Activated CD8-positive, alpha-beta memory T cell treated with anti-CD3 and anti-CD28 coated beads, Interleukin-2, amount 50 U/mL, for 24 hours (primary cell): ENCODE data around the gene GAPDHS.

Experiments used
- DNase-seq: peaks from one replicate; pipeline ENCODE4 v3.0.0-alpha.2; 2020; ENCODE audit errors: extremely low read depth

Gene GAPDHS

GRCh38 chr19:35510626-35510964 is 22.7 kb upstream of the GAPDHS start:
- no peak for DNase-seq

DNA sequence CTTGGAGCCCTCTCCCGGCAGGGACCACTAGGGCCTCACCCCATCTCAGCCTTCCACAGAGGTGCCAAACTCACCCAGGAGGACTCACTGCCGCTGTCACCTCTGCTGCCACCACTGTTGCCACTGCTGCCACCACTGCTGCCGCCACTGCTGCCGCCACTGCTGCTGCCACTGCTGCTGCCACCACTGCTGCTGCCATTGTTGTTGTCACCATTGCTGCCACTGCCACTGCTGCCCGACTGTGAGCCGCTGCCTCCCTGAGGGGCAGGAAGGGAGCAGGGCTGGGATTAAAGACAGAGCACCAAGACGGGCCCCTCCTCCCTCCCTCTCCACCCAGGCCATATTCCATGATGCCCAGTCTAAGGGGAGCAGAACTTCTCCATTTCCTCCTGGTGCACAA is 21.9 kb upstream of the GAPDHS start:
- no peak for DNase-seq

GRCh38 chr19:35512831-35513627 is 20.2 kb upstream of the GAPDHS start:
- DNase-seq, result no peak

DNA sequence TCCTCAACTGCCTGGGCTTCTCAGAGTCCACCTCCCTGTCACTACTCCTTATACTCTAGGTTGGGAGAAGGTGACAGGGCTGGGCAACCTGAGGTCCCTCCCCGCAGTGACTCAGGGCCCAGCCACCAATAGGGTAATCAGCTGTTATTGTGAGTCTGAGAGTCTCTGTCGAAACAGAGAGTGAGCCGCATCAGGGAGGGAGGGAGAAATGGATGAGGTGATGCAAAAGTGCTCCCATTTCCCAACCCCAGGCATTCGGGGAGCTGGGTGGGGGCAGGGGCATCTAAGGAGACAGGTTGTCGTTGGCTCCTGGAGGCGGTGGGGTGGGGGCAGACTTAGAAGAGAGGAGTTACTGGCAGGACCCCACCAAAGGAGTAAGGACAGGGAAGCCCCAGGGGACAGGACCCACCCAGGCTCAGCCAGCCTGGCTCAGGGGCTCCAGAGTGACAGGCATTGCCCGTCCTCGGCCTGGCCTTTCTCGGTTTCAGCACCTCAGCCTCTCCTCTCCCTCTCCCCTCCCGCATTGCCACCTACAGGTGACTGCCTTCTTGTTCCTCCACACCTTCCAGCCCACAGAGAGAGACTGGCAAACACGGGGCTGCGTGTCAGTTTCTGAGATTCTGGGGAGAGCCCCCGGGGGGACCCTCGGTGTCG is 19.5 kb upstream of the GAPDHS start, which contains the start of gene DMKN:
TSS of gene DMKN (minus strand) at position 22 of the 654 bp plus-strand sequence. CDS start 174 bp downstream, outside the sequence.
- DNase-seq, result no peak

DNA sequence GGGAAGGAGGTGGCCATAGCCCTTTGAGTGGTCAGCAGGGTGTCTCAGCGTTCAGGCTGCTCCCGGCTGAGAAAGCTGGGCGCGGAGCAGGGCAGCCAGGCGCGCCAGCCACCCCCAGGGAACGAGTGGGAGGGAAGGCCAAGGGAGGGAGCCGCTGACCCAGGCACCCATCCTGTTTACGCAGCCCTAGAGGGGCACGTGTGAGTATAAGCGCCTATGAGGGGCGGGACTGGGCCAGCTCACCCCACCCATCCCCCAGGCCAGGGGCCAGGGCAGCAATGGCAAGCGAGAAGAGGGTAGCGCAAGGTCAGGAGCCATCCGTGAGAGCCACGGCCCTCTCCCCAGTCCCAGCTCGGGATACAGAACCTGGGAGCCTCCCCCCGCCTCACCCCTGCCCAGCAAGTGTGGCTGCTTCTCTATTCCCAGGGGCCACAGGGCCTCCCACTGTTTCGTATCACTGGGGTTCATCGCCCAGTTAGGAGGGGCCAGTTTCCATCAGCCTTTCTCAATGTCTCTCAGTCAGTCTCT is 18.9 kb upstream of the GAPDHS start:
- DNase-seq, result no peak

- DNase-seq, result no peak
Observed at GRCh38 chr19:35516310-35516709, 16.9 kb upstream of the GAPDHS start.

DNA sequence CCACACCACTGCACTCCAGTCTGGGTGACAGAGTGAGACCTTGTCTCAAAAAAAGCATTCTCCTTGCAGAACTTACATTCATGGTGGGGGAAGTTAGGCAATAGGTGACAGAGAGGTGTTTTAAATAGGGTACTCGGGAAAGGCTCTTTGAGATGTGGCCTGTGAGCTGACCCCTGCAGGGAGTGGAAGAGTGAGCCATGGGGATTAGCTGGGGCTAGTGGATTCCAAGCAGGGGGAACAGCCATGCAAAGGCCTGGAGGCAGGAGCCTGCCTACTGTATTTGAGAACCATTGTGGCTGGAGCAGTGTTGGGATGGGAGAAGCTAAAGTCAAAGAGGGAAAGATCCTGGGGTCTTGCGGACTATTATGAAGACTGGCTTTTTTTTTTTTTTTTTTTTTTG is 15.9 kb upstream of the GAPDHS start:
- no peak for DNase-seq

GRCh38 chr19:35518313-35518712 is 14.9 kb upstream of the GAPDHS start:
- DNase-seq, result no peak

- no peak for DNase-seq
Observed at GRCh38 chr19:35519291-35519690, 14.0 kb upstream of the GAPDHS start.

DNA sequence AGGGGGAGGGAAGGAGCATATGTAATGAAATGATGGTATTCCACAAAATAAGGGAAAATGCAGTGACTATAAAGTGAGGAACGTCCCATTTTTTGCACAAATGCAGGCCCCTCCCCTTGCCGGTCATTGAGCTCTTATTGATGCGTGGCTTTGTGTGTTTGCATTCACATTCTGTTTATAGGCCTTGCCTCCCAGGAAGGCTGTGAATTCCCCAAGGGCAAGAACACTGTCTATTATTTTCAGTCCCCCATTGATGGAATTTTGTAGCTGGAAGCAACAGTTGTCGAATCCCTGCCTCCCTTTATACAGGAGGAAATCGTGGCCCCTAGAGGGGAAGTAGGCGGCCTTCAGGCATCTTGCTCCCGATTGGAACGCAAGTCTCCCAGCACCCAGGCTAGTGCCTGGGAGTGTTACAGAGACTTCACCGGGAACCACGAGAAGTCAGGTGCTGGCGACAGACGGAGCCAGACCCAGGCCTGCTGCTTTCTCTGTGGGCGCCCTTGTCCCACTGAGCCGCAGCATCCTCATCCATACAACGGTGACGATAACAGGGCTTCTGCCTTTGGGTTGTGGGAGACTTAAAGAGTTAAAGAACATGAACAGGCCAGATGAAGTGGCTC is 12.0 kb upstream of the GAPDHS start:
- no peak for DNase-seq

DNA sequence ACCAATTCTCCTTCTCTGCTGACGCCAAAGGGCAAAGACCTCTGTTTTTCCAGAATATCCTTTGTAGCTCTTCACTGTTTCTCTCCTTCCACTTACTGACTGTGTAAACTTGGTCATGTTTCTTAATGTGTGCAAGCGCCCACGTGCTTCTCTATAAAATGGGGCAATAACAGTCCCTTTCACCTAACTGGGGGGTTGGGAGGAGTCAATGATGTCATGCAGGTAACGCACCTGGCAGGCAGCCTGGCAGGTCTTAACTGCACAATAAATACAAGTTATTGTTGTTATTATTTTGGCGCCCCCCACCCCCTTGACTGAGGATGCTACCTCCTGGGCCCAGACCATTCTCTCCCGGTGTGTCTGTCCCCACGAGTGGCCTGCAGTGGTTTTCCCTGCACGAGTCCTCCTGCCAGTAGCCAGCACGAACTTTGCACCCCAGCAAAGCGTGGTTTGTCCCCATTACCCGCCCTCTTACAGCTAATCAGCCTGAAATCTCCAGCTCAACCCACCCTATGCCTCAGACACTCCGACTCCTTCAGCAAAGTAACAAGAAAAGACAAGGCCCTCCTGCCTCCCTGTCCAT is 10.4 kb upstream of the GAPDHS start:
- no peak for DNase-seq

- no peak for DNase-seq
Observed at GRCh38 chr19:35524181-35524837, 8.9 kb upstream of the GAPDHS start.

- no peak for DNase-seq
Observed at GRCh38 chr19:35525873-35526272, 7.4 kb upstream of the GAPDHS start.

GRCh38 chr19:35528218-35529038 is 4.8 kb upstream of the GAPDHS start, which contains the start of gene SBSN:
TSS of gene SBSN (minus strand) at chr19:35528311. CDS start at chr19:35528281, 30 bp downstream.
- DNase-seq, result no peak

- DNase-seq, result no peak
Observed at GRCh38 chr19:35529241-35530218, 3.7 kb upstream of the GAPDHS start.

DNA sequence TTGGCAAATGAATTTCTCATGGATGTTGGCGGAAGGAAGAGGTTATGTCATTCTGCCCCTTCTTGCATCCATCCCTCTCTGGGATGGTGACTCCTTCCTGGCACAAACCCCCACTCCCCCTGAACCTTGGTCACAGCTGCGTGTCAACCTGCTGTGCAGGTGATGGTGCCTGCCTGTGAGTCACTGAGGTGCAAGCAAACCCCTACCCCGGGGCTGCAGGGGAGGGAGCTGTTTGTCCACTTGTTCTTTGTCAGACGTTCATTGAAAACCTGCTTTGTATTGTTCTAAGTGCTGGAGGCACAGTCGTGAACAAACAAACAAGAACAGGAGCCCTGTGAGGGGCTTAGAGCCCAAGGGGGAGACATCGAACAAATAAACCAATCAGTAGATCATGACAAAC is 2.0 kb upstream of the GAPDHS start:
- no peak for DNase-seq

GRCh38 chr19:35533822-35534392 is 651 bp downstream of the GAPDHS start:
- no peak for DNase-seq

GRCh38 chr19:35534803-35535480 is 1.7 kb downstream of the GAPDHS start:
- no peak for DNase-seq

GRCh38 chr19:35539314-35539713 is 6.1 kb downstream of the GAPDHS start:
- no peak for DNase-seq
